Measurements from ENCODE around the gene IDH2.
"Not testable (repeated sequence)": the region's sequence is repeated elsewhere in the genome, so short reads cannot be mapped to it uniquely, and the experiment has no call there.

The IDH2 gene

GRCh38 chr15:90113166-90113565 is 10.9 kb upstream of the IDH2 start:
- no peak for DNase-seq

GRCh38 chr15:90109163-90109751 is 7.0 kb upstream of the IDH2 start:
- DNase-seq, result not testable (repeated sequence)

- DNase-seq, result not testable (repeated sequence)
Measured at GRCh38 chr15:90108038-90108437, 5.8 kb upstream of the IDH2 start.

GRCh38 chr15:90106522-90107117 is 4.4 kb upstream of the IDH2 start:
- peak; percentile 88 for DNase-seq

- DNase-seq, result no peak
Measured at GRCh38 chr15:90105521-90105920, 3.3 kb upstream of the IDH2 start.

GRCh38 chr15:90104551-90104950 is 2.3 kb upstream of the IDH2 start:
- peak; percentile 74 for DNase-seq

GRCh38 chr15:90103701-90104329 is 1.5 kb upstream of the IDH2 start:
- peak; percentile 94 for DNase-seq

GRCh38 chr15:90101130-90101968 is 919 bp downstream of the IDH2 start:
- peak; percentile 62 for DNase-seq

GRCh38 chr15:90099868-90100831 is 2.1 kb downstream of the IDH2 start:
- peak; percentile 54 for DNase-seq

GRCh38 chr15:90099072-90099867 is 3.0 kb downstream of the IDH2 start:
- no peak for DNase-seq

- DNase-seq, result no peak
Measured at GRCh38 chr15:90097475-90097874, 4.8 kb downstream of the IDH2 start.

- peak; percentile 95 for DNase-seq
Measured at GRCh38 chr15:90095521-90095959, 6.7 kb downstream of the IDH2 start.

GRCh38 chr15:90091156-90091931 is 10.9 kb downstream of the IDH2 start:
- no peak for DNase-seq

- no peak for DNase-seq
Measured at GRCh38 chr15:90090226-90090848, 11.9 kb downstream of the IDH2 start.

- DNase-seq, result peak; percentile 60
Measured at GRCh38 chr15:90087454-90088154, 14.7 kb downstream of the IDH2 start.

GRCh38 chr15:90086868-90087268 is 15.4 kb downstream of the IDH2 start:
- peak; percentile 56 for DNase-seq

- no peak for DNase-seq
Measured at GRCh38 chr15:90085565-90085964, 16.7 kb downstream of the IDH2 start.

GRCh38 chr15:90084876-90085423 is 17.3 kb downstream of the IDH2 start:
- DNase-seq, result no peak

- DNase-seq, result no peak
Measured at GRCh38 chr15:90083954-90084607, 18.2 kb downstream of the IDH2 start.

Measured in DMS53 (cell line).